Right atrium auricular region (tissue), 2 donors: ENCODE measurements around the gene OOEP. TPM values are rescaled to one million over a fixed set of nuclear protein-coding genes. Genes with fewer than 3 reads are reported as not detected.

Experiments
- DNase-seq: peaks from one replicate; pipeline ENCODE4 v3.0.0-alpha.2; 2019; ENCODE audit warnings: low spot score
- H3K27ac ChIP-seq, 2 donors: fragments of 200-600 bp; sonication (generic); 1 replicate in 1 of 2; 2 replicates in 1 of 2; pipeline ENCODE4 v1.5.1; 2016 to 2019
- H3K27me3 ChIP-seq, 2 donors: fragments of 200-600 bp; sonication (generic); one replicate each; pipeline versions ENCODE4 v1.5.1 to v1.6.0; 2017 to 2019
- H3K36me3 ChIP-seq: fragments of 200-600 bp; sonication (generic); one replicate; pipeline ENCODE4 v1.5.1; 2016
- H3K4me1 ChIP-seq, 2 donors: fragments of 200-600 bp; sonication (generic); one replicate each; pipeline versions ENCODE4 v1.5.1 to v1.6.0; 2017 to 2019
- H3K4me3 ChIP-seq, 2 donors: fragments of 200-600 bp; sonication (generic); 1 replicate in 1 of 2; 2 replicates in 1 of 2; pipeline ENCODE4 v1.5.1; 2017 to 2019; ENCODE audit warnings: mild to moderate bottlenecking in 1 of 2, moderate library complexity in 1 of 2
- H3K9me3 ChIP-seq, 2 donors: fragments of 200-600 bp; sonication (generic); one replicate each; pipeline ENCODE4 v1.5.1; 2019
- total RNA-seq, 2 donors: library from RNA; depleted of rRNA; stranded (reverse); fragments of >200 nt; gene quantifications; one replicate each; pipeline ENCODE4 v1.1.0, GENCODE V29; 2016
- TF ChIP-seq, protein P1 (sequence below), 2 donors: fragments of 200-600 bp; sonication (generic); IDR thresholded peaks; one replicate each; pipeline ENCODE4 v1.5.1; 2019; ENCODE audit warnings: antibody characterized with exemption in 2 of 2

The OOEP gene
- total RNA-seq, result not detected

GRCh38 chr6:73369563-73369962 is at the start of gene OOEP:
Gene OOEP (minus strand): TSS chr6:73369897. CDS start chr6:73369792, 105 bp downstream.
- no peaks in the 10 kb centered on the region for H3K27me3 ChIP-seq
- DNase-seq, result no peak
- no peak within 1 kb of the TSS for H3K27ac ChIP-seq
- no peaks in the 10 kb centered on the region for H3K4me1 ChIP-seq
- no peaks in the 10 kb centered on the region for H3K36me3 ChIP-seq
- no peak within 1 kb of the TSS for H3K4me3 ChIP-seq
- TF ChIP-seq, protein P1, sequence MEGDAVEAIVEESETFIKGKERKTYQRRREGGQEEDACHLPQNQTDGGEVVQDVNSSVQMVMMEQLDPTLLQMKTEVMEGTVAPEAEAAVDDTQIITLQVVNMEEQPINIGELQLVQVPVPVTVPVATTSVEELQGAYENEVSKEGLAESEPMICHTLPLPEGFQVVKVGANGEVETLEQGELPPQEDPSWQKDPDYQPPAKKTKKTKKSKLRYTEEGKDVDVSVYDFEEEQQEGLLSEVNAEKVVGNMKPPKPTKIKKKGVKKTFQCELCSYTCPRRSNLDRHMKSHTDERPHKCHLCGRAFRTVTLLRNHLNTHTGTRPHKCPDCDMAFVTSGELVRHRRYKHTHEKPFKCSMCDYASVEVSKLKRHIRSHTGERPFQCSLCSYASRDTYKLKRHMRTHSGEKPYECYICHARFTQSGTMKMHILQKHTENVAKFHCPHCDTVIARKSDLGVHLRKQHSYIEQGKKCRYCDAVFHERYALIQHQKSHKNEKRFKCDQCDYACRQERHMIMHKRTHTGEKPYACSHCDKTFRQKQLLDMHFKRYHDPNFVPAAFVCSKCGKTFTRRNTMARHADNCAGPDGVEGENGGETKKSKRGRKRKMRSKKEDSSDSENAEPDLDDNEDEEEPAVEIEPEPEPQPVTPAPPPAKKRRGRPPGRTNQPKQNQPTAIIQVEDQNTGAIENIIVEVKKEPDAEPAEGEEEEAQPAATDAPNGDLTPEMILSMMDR (IDR thresholded peaks at IDR 0.05), result no peak
- H3K9me3 ChIP-seq, result peaks cover 0 to 17% of the 10 kb centered on the region in 2 donors

DNA sequence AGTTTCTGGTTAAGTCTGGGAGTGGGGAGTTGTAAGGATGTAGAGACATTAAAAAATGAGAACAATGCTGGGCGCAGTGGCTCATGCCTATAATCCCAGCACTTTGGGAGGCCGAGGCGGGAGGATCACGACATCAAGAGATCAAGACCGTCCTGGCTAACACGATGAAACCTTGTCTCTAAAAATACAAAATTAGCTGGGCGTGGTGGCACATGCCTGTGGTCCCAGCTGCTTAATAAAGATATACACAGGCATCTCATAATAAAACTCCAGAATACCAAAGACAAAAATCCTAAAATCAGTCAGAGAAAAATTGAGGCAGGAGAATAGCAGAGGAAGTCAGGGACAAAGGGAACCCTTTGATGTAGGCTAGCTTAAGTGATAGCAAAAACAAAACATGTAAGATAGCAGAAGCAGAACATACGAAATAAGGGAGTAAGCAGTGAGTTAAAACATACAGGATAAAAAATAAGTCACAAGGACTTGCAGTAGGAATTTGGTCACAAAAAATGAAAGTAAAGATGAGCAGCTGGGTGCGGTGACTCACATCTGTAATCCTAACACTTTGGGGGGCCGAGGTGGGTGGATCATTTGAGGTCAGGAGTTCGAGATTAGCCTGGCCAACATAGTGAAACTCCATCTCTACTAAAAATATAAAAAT is 48.5 kb upstream of the OOEP start:
- Histone ChIP-seq H3K9me3 (no peaks in the 10 kb centered on the region), H3K27me3 (no peaks in the 10 kb centered on the region), H3K36me3 (no peaks in the 10 kb centered on the region), H3K4me1 (no peaks in the 10 kb centered on the region), H3K4me3 (no peak overlapping the region), H3K27ac (no peak overlapping the region)
- TF ChIP-seq, protein P1 (IDR thresholded peaks at IDR 0.05), result no peak
- no peak for DNase-seq

- TF ChIP-seq, protein P1 (IDR thresholded peaks at IDR 0.05), result no peak
- Histone ChIP-seq H3K4me1 (no peaks in the 10 kb centered on the region), H3K36me3 (no peaks in the 10 kb centered on the region), H3K27me3 (no peaks in the 10 kb centered on the region), H3K9me3 (no peaks in the 10 kb centered on the region), H3K27ac (no peak overlapping the region), H3K4me3 (no peak overlapping the region)
- no peak for DNase-seq
Measured at GRCh38 chr6:73413102-73413501, 43.4 kb upstream of the OOEP start.

- no peak overlapping the region for H3K27ac ChIP-seq
- TF ChIP-seq, protein P1 (IDR thresholded peaks at IDR 0.05), result no peak
- no peaks in the 10 kb centered on the region for H3K27me3 ChIP-seq
- no peak overlapping the region for H3K4me3 ChIP-seq
- no peaks in the 10 kb centered on the region for H3K4me1 ChIP-seq
- H3K9me3 ChIP-seq, result no peaks in the 10 kb centered on the region
- no peaks in the 10 kb centered on the region for H3K36me3 ChIP-seq
- DNase-seq, result no peak
Measured at GRCh38 chr6:73409395-73409794, 39.7 kb upstream of the OOEP start.

GRCh38 chr6:73400656-73401055 is 31.0 kb upstream of the OOEP start:
- Histone ChIP-seq H3K4me1 (no peaks in the 10 kb centered on the region), H3K27ac (no peak overlapping the region), H3K4me3 (no peak overlapping the region), H3K36me3 (no peaks in the 10 kb centered on the region), H3K9me3 (no peaks in the 10 kb centered on the region), H3K27me3 (no peaks in the 10 kb centered on the region)
- DNase-seq, result no peak
- TF ChIP-seq, protein P1 (IDR thresholded peaks at IDR 0.05), result no peak

DNA sequence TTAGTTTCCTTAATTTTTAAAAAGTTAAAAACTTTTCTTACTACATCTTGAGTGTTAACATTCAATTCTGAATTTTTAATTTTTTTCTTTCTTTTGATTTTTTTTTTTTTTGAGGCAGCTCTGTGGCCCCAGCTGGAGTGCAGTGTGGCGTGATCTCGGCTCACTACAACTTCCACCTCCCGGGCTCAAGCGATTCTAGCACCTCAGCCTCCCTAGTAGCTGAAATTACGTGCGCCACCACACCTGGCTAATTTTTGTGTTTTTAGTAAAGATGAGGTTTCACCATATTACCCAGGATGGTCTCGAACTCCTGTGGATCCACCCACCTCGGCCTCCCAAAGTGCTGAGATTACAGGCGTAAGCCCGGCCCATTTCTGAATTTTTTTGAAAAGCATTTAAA is 26.2 kb upstream of the OOEP start:
- Histone ChIP-seq H3K9me3 (no peaks in the 10 kb centered on the region), H3K27me3 (no peaks in the 10 kb centered on the region), H3K4me3 (no peak overlapping the region), H3K4me1 (no peaks in the 10 kb centered on the region), H3K27ac (no peak overlapping the region), H3K36me3 (no peaks in the 10 kb centered on the region)
- no peak for DNase-seq
- TF ChIP-seq, protein P1 (IDR thresholded peaks at IDR 0.05), result no peak
